EH (cell line): ENCODE results near the gene C3orf70.
A peak's percentile ranks its signal among the peaks of the same experiment; 100 is the strongest.

Experiments
- DNase-seq: peaks from one replicate; pipeline ENCODE4 v3.0.0-alpha.2; 2015; ENCODE audit warnings: low read depth

The C3orf70 gene

DNA sequence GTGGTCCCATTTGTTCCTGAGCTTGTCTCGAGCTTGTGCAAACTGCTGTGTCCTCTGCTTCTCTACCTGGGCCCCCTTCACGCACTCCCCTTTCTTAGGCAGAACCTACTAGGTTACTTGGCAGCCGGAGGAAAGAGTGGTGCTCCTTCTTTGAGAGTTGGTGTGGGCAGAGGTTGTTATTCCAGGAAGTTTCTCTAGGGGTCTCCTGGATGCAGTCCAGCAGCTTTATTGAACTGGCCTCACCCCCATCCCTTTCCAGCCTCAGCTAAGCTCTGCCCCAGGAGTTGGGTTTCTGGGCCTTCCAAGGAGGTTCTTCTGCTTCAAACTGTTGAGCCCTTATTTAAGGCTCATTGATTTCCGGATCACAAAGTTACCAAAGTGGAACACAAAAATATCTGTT is 103.2 kb downstream of the C3orf70 start:
- DNase-seq, result no peak

DNA sequence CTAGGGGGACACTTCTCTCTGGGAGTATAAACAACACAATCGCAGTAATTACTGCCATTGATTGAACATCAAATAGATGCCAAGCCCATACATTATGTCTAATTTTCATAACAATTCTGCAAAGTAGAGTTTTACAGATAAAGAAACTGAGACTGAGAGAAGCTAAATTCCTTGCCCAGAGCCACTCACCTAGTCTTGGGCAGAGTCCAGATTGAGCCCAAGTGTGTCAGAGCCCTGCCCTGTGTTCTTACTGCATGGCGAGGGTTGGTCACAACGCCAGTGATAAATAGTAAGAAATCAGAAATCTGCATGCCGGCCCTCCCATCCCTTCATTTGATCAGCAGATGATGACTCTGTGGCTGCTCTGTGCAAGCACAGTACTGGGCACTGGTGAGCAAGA is 106.3 kb downstream of the C3orf70 start:
- no peak for DNase-seq

DNA sequence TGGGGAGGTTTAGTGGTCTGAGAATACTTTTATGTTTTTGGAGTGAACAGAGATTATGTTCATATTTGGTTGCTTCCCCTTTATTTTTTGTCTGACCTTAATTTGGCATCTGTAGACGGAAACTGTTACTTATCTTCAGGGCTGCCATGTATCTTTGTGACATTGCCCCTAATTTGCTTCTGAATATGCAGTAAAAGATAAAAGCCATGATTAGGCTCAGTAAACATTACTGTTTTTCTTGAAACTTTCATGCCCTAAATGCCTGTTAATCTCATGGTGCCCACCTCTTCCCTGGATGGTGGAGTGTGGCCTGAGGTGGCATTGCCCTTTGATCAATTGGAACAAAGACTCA is 106.7 kb downstream of the C3orf70 start:
- no peak for DNase-seq

DNA sequence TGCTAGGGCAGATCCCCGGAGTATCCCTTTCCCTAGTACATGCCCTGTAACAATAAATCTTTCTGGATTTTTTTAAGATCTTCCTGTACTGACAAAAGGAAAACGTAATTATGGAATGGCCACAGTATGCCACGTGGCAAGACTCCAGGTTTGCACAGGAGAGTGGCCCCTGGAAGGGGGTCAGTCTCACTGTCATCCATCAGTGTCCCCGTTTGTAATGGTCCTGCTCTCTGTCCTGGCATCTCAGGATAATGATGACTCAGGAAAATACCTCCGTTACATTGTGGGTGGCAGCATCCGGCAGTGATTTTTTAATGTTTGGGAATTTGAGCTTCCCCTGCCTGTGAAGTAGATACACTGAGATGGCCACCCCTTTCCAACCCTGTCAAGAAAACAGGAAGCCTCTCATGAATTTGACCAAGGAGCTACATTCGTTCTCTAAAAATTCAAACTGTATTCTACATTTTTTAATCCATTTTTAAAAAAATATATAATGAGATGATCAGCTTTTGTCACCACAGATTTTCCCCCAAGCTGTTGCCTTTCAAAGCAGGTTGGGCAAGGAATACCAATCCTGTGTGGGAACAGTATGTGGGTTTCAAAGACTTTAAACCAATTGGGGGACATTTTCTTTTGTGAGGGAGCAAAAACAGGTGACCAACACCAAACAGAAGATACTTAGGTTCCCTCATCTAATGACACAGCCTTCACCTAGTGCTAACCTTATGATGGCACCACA is 110.4 kb downstream of the C3orf70 start:
- peak; percentile 20 for DNase-seq

DNA sequence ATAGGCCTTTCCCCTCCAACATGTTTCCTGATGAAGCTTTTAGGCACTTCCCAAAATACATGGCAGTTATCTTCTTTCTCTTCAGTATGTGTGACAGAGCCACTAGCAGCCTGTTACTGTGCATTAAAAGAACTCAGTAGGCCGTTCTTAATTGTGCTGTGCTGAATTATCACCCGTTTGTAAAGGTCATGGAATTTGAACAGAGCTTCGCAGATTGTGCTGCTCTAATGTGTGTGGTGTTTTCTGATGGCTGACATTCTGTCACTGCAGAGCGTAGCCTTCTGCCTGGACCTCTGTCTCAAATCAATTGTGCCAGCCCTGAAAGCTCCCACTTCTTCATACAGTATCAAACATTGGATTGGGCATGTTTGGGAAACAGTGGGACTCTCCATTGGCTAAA is 111.3 kb downstream of the C3orf70 start:
- DNase-seq, result no peak

DNA sequence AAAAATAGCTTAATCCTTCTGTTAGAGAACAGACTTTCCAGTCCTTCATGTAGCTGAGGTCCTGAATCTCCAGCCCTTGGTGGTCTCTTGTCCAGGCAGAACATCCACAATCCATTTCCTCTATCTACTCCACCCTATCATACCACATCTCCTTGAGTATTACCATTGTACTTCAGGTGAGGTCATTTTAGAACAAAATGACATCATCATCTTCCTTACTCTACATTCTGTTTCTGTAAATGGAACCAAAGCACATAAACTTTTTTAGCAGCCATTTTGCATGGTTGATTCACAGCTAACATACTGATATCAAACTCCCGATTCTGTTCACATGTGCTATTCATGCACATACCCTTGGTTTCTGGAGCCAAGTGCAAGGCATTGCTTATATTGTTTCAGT is 112.4 kb downstream of the C3orf70 start:
- DNase-seq, result no peak

DNA sequence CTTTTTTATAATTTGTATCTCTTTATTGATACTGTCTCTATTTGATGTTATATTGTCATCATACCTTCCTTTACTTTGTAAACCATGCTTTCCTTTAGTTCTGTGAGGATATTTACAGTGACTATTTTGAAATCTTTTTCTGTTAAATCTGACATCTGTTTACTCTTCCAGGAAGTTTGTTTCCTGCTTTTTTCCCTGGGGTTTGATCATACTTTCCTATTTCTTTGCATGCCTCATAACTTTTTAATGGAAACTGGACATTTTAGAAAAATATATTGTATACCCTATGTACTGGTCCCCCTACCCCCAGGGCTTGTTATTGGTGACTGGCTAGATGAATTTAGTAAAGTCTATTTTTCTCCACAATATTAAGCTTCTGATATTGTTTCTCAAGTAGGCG is 115.1 kb downstream of the C3orf70 start:
- DNase-seq, result no peak

DNA sequence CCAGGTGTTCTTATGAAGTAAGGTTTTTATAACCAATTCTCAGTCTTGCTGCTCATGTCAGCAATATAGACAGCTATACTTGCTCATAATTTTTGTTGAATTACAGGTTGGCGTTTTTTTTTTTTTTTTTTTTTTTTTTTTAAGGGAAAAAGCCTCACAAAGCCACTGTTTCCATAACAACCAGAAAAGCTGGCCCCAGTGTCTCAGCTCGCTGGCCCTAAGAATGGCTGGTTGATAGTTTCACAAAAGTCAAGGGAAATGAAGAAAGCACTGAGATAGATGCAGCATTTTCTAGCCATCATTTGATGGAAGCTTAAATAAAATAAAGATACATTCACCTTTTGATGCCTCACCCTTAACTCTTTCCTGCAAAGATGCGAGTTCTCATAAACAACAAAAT is 121.9 kb downstream of the C3orf70 start:
- no peak for DNase-seq

DNA sequence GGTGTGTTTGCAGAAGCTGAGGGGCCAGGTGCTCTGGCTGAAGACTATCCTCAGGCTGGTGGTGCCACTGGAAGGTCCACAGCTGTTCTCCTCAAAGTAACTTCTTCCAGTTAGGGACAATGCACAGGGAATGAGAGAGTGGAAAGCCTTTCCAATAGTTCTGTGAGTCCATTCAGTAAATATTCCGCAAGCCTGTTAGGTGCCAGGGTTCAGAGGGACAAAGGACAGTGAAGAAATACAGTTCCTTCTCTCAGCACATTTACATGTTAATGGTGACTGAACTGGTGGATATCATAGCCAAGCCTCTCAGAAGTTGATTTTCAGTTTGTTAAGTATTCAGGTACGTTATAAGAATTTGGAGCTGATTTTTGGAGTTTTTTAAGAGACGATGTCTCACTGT is 122.5 kb downstream of the C3orf70 start:
- DNase-seq, result no peak

DNA sequence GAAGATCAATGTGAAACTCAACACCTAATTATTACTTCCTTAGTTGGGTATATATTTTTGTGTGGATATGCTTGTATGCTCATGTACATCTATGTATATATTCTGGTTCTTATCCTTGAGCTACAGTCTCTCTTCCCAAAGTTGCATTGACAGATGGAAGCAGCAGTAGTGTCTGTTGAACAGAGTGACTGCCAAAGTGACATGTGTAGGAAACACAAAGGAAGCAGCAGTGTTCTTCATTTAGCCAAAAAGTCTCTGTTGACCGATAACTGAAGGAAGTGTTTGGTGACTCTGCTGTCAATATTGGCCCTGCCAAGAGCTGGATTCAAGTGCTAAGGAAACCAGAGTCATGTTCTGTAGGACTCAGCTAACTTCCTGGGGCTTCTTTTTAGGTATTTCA is 123.8 kb downstream of the C3orf70 start:
- no peak for DNase-seq

DNA sequence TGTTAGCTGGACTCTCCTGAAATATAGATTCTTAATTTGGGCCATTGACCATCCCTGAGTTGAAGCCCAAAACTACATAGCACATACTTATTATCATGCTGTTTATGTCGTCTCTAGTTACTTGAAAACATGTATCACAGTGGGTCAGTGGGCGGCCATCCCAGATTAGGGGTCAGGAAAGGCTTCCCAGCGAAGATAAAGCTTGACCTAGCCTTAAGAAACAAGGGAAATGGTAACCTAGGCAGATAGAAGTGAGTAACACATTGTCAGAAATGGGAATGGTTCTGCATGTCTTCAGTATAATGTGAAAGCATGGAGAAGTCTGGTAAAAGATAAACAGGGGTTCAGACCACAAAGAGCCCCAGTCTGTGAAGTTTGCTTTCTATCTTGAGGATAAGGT is 124.7 kb downstream of the C3orf70 start:
- no peak for DNase-seq
